K562 (cell line): ENCODE data around the gene NTN1. TPM values are rescaled to one million over a fixed set of nuclear protein-coding genes. Genes with fewer than 3 reads are reported as not detected.

Source experiments
- ATAC-seq: fragments of 200-7000 bp; cut with Tn5 transposase; 3 replicates; pipeline ENCODE4 v1.9.1; 2020; ENCODE audit warnings: moderate library complexity
- BruUV-seq: library from RNA; stranded (reverse); fragments of 400-500 nt; replicated peaks from 2 replicates; lab custom pipeline; 2021; lab: Mats Ljungman, UMichigan
- CTCF ChIA-PET: fragments of 300-600 bp; formaldehyde crosslinking; extraction: SDS; loops from one replicate; lab custom pipeline; 2021; ENCODE audit warnings: low intra/inter-chr PET ratio; lab: Yijun Ruan, JAX
- POLR2A ChIA-PET: fragments of 300-600, 350-650 bp; sonication (Branson Sonifier 250); formaldehyde crosslinking; extraction: SDS; loops from one replicate; lab custom pipeline; 2021; ENCODE audit warnings: antibody characterized with exemption, inconsistent platforms; lab: Yijun Ruan, JAX
- DNase-seq, 4 experiments: peaks; one replicate each; pipeline versions ENCODE4 v3.0.0 to v3.0.0-alpha.2; 2011 to 2018; ENCODE audit warnings: low spot score in 3 of 4, mixed read lengths in 3 of 4; ENCODE audit errors: extremely low read depth in 1 of 4
- FAIRE-seq: peaks from 2 replicates; lab custom pipeline; 2011; peaks lifted over from hg19 to GRCh38; lab: Jason Lieb, UNC
- H2AFZ ChIP-seq: 2 replicates; pipeline ENCODE4 v1.6.0; 2011; ENCODE audit warnings: low read depth, low read length, control low read depth, inconsistent platforms
- H3K27ac ChIP-seq: fragments of 200-600 bp; 3 replicates; pipeline ENCODE4 v1.8.0; 2011; ENCODE audit warnings: low read depth, mild to moderate bottlenecking, control low read depth, inconsistent platforms, low read length, moderate library complexity, mixed read lengths; ENCODE audit errors: extremely low read depth
- H3K27me3 ChIP-seq, 2 experiments: fragments of 300-600 bp in 1 of 2; 2 replicates in 1 of 2; 3 replicates in 1 of 2; pipeline versions ENCODE4 v1.6.0 to v1.8.0; 2011; ENCODE audit warnings: inconsistent platforms in 2 of 2, low read length in 2 of 2, mild to moderate bottlenecking in 1 of 2, mixed read lengths in 1 of 2, moderate library complexity in 1 of 2; ENCODE audit not compliant: control insufficient read depth in 2 of 2, insufficient read depth in 2 of 2
- H3K36me3 ChIP-seq: fragments of 300-600 bp; 3 replicates; pipeline ENCODE4 v1.8.0; 2011; ENCODE audit warnings: mild to moderate bottlenecking, low read length, inconsistent platforms; ENCODE audit not compliant: control insufficient read depth, insufficient read depth
- H3K4me1 ChIP-seq, 2 experiments: fragments of 200-600 bp in 1 of 2; replicated peaks in 1 of 2; 2 replicates in 1 of 2; 3 replicates in 1 of 2; pipeline versions ENCODE4 v1.5.1 to v1.8.0; 2011; ENCODE audit warnings: inconsistent platforms in 2 of 2, low read length in 2 of 2, mild to moderate bottlenecking in 1 of 2, mixed read lengths in 1 of 2, moderate library complexity in 1 of 2; ENCODE audit not compliant: control insufficient read depth in 2 of 2, insufficient read depth in 2 of 2
- H3K4me2 ChIP-seq: 2 replicates; pipeline ENCODE4 v1.6.1; 2011; ENCODE audit warnings: low read length, control low read depth, inconsistent platforms, mixed read lengths; ENCODE audit not compliant: insufficient read depth
- H3K4me3 ChIP-seq: fragments of 200-600 bp; sonication (generic), shearing (Covaris generic); 2 replicates; pipeline ENCODE4 v1.5.1; 2016; ENCODE audit warnings: control low read depth, inconsistent platforms
- H3K79me2 ChIP-seq: fragments of 200-600 bp; 3 replicates; pipeline ENCODE4 v1.8.0; 2011; ENCODE audit warnings: low read length, inconsistent platforms; ENCODE audit not compliant: control insufficient read depth, insufficient read depth
- H3K9ac ChIP-seq, 2 experiments: 2 replicates each; pipeline versions ENCODE4 v1.6.0 to v1.6.1; 2011; ENCODE audit warnings: low read depth in 2 of 2, low read length in 2 of 2, control low read depth in 1 of 2, inconsistent platforms in 1 of 2, mild to moderate bottlenecking in 1 of 2, mixed read lengths in 1 of 2; ENCODE audit not compliant: insufficient read depth in 1 of 2
- H3K9me1 ChIP-seq: one replicate; pipeline ENCODE4 v1.6.0; 2011; ENCODE audit warnings: inconsistent platforms, mild to moderate bottlenecking, low read length, moderate library complexity; ENCODE audit not compliant: control insufficient read depth, insufficient read depth
- H3K9me3 ChIP-seq: replicated peaks from 2 replicates; pipeline ENCODE4 v1.5.1; 2011; ENCODE audit warnings: low read depth, low read length, inconsistent platforms; ENCODE audit not compliant: control insufficient read depth, insufficient read depth
- H4K20me1 ChIP-seq: replicated peaks from 2 replicates; pipeline ENCODE4 v1.6.1; 2011; ENCODE audit warnings: low read length, inconsistent platforms, mixed read lengths; ENCODE audit not compliant: control insufficient read depth, insufficient read depth
- BMI1 ChIP-seq: fragments of 150-350 bp; IDR thresholded peaks from 2 replicates; pipeline ENCODE4 v1.6.1; 2014; ENCODE audit warnings: low read length
- FOXM1 ChIP-seq, 2 experiments: fragments of 450-650 bp in 1 of 2; sonication (generic) in 1 of 2; formaldehyde crosslinking in 1 of 2; IDR thresholded peaks; 2 replicates each; pipeline versions ENCODE4 v1.6.1 to v1.9.0; 2017 to 2022; ENCODE audit warnings: low read depth in 2 of 2, mild to moderate bottlenecking in 2 of 2, missing genetic modification reagents in 1 of 2, moderate library complexity in 1 of 2
- LARP7 ChIP-seq: fragments of 450-650 bp; IDR thresholded peaks from 2 replicates; pipeline ENCODE4 v1.6.1; 2016
- NCOA1 ChIP-seq: fragments of 450-650 bp; IDR thresholded peaks from 2 replicates; pipeline ENCODE4 v1.6.1; 2016; ENCODE audit warnings: low read depth
- PKNOX1 ChIP-seq: fragments of 450-650 bp; IDR thresholded peaks from 2 replicates; pipeline ENCODE4 v1.6.1; 2016
- RBM15 ChIP-seq: fragments of 200-400 bp; formaldehyde crosslinking; IDR thresholded peaks from 2 replicates; pipeline ENCODE4 v1.6.1; 2018; ENCODE audit warnings: mild to moderate bottlenecking, low read length, moderate library complexity; ENCODE audit not compliant: insufficient read depth
- RBM34 ChIP-seq: fragments of 200-400 bp; formaldehyde crosslinking; IDR thresholded peaks from 2 replicates; pipeline ENCODE4 v1.6.1; 2018; ENCODE audit warnings: low read length, borderline replicate concordance; ENCODE audit not compliant: insufficient read depth
- THAP12 ChIP-seq: fragments of 250-450 bp; sonication (Bioruptor Pico); IDR thresholded peaks from 2 replicates; pipeline ENCODE4 v1.9.0; 2021; ENCODE audit warnings: mild to moderate bottlenecking, inconsistent platforms
- THRA ChIP-seq: fragments of 450-650 bp; IDR thresholded peaks from 2 replicates; pipeline ENCODE4 v1.6.1; 2017; ENCODE audit warnings: mild to moderate bottlenecking, moderate library complexity
- TRIM25 ChIP-seq: fragments of 450-650 bp; IDR thresholded peaks from 2 replicates; pipeline ENCODE4 v1.7.0; 2016; ENCODE audit warnings: borderline replicate concordance
- ZBTB7A ChIP-seq: IDR thresholded peaks from 2 replicates; pipeline ENCODE4 v1.6.1; 2011; ENCODE audit warnings: low read depth, mild to moderate bottlenecking, low read length, moderate library complexity, borderline replicate concordance; ENCODE audit not compliant: control insufficient read depth
- ZNF75A ChIP-seq: fragments of 450-650 bp; formaldehyde crosslinking; IDR thresholded peaks from 2 replicates; pipeline ENCODE4 v1.4.0; 2020; ENCODE audit warnings: mild to moderate bottlenecking
- WGBS: fragments of 100-300 bp; shearing (Covaris generic); methylation state at CpG from one replicate; pipeline ENCODE4 v1.1.6; 2016; ENCODE audit warnings: low coverage, mixed read lengths; ENCODE audit not compliant: insufficient coverage; ENCODE audit errors: missing lambda C conversion rate; 5-methylcytosine and 5-hydroxymethylcytosine counted together
- in situ Hi-C: fragments of 300-500 bp; cut with MboI; formaldehyde crosslinking; loops from 4 replicates; pipeline ENCODE4 v1.15.0; 2018; ENCODE audit warnings: inconsistent platforms, mixed read lengths
- intact Hi-C: fragments of 100-400 bp; cut with micrococcal nuclease; formaldehyde crosslinking; loops from 2 replicates; pipeline ENCODE4 v1.14.2; 2022
- polyA plus RNA-seq, 8 experiments: library from polyadenylated mRNA; depleted of rRNA in 4 of 8; stranded (reverse) in 5 of 8; unstranded in 3 of 8; fragments of >200 nt; fragmentation: Nextera tagmentation in 2 of 8; fragmentation: Illumina TruSeq in 1 of 8; extraction: Ambion mirVana in 2 of 8; extraction: Trizol in 1 of 8; gene quantifications; 2 replicates each; pipeline versions ENCODE4 v1.2.1 to v1.2.3, GENCODE V29; 2011 to 2014; ENCODE audit warnings: inconsistent platforms in 1 of 8, missing spikeins in 1 of 8
- total RNA-seq, 7 experiments: library from RNA; depleted of rRNA in 6 of 7; stranded (reverse); fragments of >200 nt in 6 of 7; fragmentation: Illumina TruSeq in 2 of 7; extraction: Trizol in 2 of 7; gene quantifications; 2 replicates each; pipeline versions ENCODE4 v1.2.1 to v1.2.3, GENCODE V29; 2011 to 2021; ENCODE audit warnings: low replicate concordance in 1 of 7

Gene NTN1
- total and polyA plus RNA-seq, 9 of the 15 experiments (the other 6 are each of a cell fraction or from before 2014, with no cell fraction given), result 0.02 TPM; not detected in 8

DNA sequence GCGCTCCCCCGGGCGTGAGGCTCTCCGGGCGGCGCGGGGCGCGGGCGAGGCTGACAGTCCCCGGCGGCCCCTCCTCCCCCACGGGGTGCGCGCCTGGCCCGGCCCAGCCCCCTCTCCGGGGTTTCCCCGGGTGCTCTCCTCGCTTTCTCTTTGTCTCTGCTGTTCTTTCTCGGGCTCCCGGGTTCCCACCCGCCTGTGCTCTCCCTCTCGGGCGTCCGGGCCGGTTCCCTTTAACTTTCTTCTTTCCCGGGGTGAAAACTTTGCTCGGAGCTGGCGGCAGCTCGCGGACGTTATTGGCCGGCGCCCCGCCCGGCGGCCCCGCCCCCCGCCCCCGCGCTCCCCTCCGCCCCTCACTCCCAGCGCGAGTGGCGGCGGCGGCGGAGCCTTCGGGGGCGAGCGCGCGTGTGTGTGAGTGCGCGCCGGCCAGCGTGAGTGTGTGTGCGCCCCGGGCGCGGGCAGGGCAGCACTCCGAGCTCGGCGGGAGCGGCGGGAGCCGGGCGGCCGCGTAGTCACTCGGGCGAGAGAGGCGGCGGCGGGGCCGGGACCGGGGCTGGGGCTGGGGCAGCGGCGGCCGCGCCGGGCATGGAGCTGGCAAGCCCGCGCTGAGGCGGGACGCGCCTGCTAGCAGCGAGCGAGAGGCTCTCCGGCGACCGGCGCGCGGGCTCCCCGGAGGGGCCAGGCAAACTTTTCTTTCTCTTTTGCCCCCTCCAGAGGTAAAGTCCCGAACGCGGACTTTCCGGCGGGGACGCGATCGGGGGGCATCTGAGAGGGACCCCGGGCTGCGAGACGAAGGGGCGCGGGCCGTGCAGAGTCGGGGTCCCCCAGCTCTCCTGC is at the start of gene NTN1 (continued):
- TF ChIP-seq FOXM1 (IDR thresholded peaks at IDR 0.05; ENCODE audit: low read depth) (no peak), FOXM1 (CRISPR knock-in tag; IDR thresholded peaks at IDR 0.05; ENCODE audit: low read depth) (no peak)
- TF ChIP-seq, all 486 proteins: peak for 0

DNA sequence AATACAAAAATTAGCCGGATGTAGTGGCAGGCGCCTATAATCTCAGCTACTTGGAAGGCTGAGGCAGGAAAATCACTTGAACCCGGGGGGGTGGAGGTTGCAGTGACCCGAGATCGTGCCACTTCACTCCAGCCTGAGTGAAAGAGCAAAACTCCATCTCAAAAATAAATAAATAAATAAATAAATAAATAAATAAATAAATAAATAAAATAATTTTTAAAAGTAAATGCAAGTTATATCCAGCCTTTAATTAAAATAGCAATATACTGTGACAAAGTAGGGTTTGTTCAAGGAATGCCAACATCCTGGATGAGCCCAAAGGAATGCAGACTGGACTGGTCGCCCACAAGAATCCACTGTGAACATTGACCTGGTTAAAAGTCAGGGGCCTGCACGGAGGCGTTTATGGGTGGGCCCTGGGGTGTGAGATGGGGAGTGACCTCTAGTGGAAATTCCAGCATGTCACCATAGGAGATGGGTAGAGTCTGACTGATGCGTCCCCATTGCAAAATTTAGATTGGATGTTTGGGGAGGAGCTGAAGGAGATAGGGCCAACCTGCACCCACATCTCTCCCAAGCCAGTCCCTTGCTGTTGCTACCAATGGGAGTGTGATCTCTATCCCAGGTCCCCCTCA is 46.1 kb upstream of the NTN1 start:
- Histone ChIP-seq H3K9ac (no peak overlapping the region), H2AFZ (no peak overlapping the region), H3K79me2 (no peaks in the 10 kb centered on the region), H3K9me3 (no peaks in the 10 kb centered on the region), H3K4me2 (no peak overlapping the region), H3K27ac (no peak overlapping the region), H3K36me3 (no peaks in the 10 kb centered on the region), H3K9me1 (no peaks in the 10 kb centered on the region), H4K20me1 (no peaks in the 10 kb centered on the region), H3K27me3 (no peaks in the 10 kb centered on the region), H3K4me3 (no peak overlapping the region), H3K4me1 (no peaks in the 10 kb centered on the region)
- in situ Hi-C loops, result loop anchor here (25.0 kb wide), 2 partner anchors 562 to 913 kb away; no protein-coding TSS in a partner anchor
- ChIA-PET POLR2A (interaction anchor here (0.6 kb wide), 1 partner anchor 557 kb away, joined by 3 read pairs; no protein-coding TSS in a partner anchor), CTCF (no interaction called here)
- no TSS peak for BruUV-seq
- DNase-seq, result no peak
- 3% methylated on average over 9 of the region's 9 CpGs for WGBS
- intact Hi-C loops, result no loop called here
- ATAC-seq, result no peak
- no peak for FAIRE-seq
- TF ChIP-seq THAP12 (CRISPR knock-in tag), result no peak
- TF ChIP-seq RBM34, result no peak
- TF ChIP-seq NCOA1, result no peak
- no peak for TF ChIP-seq ZBTB7A
- no peak for TF ChIP-seq TRIM25
- no peak for TF ChIP-seq LARP7
- TF ChIP-seq THRA, result no peak
- TF ChIP-seq RBM15, result no peak
- no peak for TF ChIP-seq ZNF75A (CRISPR knock-in tag)
- TF ChIP-seq PKNOX1, result no peak
- no peak for TF ChIP-seq BMI1
